SKM-1 (cell line): Measurements from ENCODE around the gene MOV10.
"Not testable (repeated sequence)": the region's sequence is repeated elsewhere in the genome, so short reads cannot be mapped to it uniquely, and the experiment has no call there.

ENCODE experiments used
- DNase-seq: peaks from one replicate; lab custom pipeline; 2025; ENCODE audit not compliant: unreplicated experiment; lab: John Stamatoyannopoulos, UW

The MOV10 gene, protein sequence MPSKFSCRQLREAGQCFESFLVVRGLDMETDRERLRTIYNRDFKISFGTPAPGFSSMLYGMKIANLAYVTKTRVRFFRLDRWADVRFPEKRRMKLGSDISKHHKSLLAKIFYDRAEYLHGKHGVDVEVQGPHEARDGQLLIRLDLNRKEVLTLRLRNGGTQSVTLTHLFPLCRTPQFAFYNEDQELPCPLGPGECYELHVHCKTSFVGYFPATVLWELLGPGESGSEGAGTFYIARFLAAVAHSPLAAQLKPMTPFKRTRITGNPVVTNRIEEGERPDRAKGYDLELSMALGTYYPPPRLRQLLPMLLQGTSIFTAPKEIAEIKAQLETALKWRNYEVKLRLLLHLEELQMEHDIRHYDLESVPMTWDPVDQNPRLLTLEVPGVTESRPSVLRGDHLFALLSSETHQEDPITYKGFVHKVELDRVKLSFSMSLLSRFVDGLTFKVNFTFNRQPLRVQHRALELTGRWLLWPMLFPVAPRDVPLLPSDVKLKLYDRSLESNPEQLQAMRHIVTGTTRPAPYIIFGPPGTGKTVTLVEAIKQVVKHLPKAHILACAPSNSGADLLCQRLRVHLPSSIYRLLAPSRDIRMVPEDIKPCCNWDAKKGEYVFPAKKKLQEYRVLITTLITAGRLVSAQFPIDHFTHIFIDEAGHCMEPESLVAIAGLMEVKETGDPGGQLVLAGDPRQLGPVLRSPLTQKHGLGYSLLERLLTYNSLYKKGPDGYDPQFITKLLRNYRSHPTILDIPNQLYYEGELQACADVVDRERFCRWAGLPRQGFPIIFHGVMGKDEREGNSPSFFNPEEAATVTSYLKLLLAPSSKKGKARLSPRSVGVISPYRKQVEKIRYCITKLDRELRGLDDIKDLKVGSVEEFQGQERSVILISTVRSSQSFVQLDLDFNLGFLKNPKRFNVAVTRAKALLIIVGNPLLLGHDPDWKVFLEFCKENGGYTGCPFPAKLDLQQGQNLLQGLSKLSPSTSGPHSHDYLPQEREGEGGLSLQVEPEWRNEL

DNA sequence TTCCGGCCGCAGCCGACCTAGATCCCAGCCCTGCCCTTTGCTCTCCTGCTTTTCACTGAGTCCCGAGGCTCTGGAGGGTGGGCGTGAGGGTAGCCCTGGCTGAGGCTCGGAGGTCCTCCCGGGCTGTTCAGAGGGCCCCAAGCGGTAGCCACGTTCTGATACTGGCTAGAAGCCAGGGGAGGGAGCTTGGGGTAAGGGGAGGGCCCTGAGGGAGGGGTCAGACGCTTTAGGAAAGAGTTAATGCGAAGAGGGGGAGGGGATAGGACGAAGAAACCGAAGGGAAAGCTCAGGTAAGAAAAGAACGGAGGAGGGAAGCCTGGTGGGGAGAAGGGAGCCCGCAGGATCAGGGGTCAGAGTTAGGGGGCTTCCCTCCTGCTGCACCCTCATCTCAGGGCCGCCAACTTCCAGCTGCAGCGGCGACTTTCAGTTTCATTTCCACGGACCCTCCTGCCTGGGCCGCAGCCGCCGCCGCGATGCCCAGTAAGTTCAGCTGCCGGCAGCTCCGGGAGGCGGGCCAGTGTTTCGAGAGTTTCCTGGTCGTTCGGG lies at the start of gene MOV10:
MOV10 (plus strand) TSS at position 220 of the 546 bp plus-strand sequence; CDS start at position 474, 254 bp downstream.
- peak; percentile 57 for DNase-seq

DNA sequence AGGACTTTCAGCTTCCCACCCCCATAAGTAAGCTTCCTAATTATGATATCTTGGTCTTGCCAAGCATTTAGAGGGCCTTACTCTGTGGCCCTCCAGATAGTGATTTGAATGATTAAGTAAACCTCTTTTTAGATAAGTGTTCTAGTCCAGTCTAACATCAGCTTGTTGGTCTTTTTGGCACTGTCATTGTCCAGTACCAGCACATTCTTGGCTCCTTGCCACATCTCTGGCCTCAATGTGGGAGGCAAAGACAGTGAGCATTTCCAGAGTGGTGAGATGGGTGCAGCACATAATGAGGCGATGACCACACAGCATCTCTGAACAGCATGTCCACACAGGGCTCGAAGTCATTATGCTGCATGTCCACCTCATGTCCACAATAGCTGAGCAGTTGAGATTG lies 48.8 kb upstream of the MOV10 start:
- DNase-seq: no peak

DNA sequence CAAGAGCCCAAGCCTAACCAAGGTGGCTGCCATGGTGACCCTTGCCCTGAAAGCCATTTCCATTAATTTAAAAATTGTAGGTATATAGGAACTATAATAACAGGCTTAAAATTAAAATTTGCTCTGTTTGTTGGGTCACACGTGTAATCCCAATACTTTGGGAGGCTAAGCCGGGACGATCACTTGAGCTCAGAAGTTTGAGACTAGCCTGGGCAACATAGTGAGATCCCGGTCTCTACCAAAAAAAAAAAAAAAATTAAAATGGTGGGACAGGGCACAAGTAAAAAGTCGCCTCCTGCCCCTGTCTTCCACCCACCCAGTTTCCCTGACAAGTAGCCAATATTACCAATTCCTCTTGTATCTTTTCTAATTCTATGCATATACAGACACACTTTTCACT lies 48.3 kb upstream of the MOV10 start:
- no peak for DNase-seq

DNA sequence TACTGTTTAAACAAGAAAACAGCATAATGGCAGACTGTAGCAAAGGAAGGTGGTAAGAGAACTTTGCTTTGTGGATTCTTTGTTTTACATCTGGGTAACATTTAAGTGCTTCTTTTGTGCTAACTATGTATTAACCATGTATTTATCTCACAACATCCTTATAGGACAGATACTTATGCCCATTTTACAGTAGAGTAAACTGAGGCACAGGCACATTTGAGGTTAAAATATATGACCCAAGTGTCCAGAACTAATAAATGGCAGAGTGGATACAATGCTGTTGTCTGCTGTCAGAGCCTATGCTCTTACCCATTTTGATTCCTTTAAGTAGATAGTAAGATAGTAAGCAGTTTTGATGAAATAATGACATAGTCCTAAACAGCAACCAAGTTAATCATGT lies 47.6 kb upstream of the MOV10 start:
- no peak for DNase-seq

DNA sequence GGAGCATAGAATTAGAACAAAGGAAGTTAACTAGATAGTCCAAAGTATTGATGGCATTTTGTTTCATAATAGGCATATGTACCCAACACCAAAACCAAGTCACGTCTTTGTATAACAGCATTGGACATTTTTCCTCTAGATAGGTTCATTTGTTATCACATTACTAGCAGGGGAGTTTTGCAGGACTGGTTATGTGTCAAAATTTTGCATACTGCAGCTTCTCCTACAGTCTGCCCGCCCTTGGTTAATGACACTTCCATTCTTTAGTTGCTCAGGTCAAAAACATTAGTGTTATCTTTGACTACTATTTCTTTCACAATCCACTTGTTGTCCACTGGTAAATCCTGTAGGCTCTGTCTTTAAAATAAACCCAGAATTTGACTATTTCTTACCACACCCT lies 45.9 kb upstream of the MOV10 start:
- no peak for DNase-seq

DNA sequence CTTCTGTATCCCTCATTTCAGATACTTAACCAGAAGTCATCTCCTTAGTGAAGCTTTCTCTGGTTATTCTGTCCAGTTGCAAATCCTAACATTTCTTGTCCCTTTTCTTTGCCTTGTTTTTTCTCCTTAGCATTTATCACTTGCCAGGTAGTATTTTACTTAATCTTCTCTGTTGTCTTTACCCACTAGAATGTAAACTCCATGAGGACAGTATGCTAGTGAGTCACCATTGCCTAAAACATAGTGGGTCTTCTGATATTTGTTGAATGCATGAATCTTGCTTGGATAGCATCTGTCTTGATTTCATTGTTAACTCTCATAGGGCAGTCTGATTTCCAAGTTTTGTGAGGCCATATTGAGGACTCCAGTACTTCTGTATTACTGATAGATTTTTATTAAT lies 45.2 kb upstream of the MOV10 start:
- no peak for DNase-seq

DNA sequence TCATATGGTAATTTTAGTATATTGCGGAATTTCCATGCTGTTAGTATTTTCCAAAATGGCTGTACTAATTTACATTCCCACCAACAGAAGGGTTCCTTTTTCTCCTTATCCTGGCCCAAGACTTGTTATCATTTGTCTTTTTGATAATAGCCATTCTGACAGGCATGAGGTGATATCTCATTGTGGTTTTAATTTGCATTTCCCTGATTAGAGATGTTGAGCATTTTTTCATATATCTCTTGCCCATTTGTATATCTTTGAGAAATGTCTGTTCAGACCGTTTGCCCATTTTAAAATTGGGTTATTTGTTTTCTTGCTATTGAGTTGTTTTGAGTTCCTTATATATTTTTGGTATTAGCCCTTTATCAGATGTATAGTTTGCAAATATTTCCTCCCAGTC lies 40.8 kb upstream of the MOV10 start:
- no peak for DNase-seq

DNA sequence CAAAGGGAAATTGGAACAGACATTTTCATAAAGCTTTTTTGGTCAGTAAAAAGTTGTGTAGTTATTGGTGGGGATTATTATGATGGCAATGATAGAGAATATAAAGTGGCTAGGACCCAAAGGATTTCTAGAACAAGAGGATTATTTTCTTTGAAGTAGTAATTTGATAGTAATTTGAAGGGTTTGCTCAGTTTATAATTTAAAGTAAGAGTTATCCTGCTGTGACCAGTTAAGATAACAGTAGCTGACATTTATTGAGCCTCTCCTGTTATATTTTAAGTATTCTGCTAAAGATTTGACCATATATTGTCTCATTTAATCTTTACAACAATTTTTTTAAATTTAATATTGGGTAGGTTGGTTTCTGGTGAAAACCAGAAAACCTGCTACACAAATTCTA lies 40.1 kb upstream of the MOV10 start:
- DNase-seq: no peak

DNA sequence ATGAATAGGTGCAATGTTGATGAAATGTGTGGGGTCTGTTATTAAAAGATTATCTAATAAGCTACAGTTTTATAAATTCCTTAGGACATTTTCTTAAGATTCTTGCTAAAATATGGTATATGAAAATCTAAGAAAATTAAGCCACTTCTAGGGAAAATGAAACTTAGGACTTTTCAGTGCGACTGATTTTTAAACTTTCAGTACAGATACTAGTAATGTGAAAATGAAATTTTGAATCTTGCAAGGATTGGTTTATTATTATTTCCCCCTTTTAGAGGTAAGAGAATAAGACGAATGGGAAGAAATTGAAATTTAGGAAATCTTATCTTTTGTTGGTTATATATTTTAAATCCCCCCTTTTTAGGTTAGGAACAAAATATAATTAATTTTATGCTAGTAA lies 38.4 kb upstream of the MOV10 start:
- DNase-seq: no peak

DNA sequence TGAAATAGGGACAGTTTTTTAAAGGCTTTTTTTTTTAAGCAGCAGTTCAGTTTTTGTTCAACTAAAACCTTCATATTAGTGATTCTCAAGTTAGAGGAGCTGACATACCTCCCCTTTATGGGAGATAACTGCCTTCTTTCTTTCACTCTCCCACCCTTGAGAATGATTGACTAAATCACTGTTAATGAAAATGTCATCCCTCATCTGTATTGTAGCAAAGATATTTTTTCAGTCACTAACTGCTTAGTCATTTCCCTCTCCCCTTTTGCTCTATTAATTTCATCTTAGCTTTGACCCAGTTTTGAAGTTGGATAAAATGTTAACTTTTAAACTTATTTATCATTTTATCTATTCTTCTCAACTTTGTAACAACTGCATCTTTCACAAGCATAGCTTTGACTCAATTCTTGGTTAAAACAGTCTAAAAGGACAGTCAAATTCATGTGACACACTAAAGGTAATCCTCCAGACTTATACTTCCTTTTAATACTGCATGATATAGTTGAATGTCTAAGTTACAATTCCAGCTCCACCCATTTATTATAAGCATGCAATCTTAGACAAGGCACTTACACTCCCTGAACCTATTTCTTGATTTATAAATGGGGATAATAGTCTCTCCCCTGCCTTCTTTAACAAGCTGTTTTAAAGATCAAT lies 37.7 kb upstream of the MOV10 start:
- no peak for DNase-seq

DNA sequence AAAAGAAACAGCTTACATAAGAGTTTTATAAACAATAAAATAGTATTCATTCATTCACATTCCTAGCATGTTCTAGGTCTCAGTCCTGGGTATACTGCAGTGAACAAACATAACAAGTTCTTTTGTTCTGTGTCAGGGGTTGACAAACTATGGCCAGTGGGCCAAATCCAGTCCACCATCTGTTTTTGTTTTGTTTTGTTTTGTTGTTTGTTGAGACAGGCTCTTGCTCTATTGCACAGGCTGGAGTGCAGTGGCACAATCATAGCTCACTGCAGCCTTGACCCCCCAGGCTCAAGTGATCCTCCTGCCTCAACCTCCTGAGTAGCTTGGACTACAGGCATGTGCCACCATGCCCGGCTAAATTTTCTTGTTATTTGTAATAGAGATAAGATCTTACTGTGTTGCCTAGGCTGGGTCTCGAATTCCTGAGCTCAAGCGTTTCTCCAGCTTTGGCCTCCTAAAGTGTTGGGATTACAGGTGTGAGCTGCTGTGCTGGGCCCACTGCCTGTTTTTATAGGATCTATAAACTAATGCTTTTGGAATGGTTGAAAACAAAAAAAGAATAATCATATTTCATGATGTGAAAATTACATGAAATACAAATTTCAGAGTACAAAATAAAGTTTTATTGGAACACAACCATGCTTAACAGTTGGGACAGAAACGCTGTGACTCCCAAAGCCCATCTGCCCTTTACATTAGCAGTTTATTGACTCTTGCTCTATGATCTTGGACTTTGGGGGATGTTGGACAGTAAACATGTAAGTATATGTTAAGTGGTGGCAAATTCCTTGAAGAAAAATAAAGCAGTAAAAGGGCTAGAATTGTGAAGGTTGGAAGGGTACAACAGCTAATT lies 37.0 kb upstream of the MOV10 start:
- no peak for DNase-seq

DNA sequence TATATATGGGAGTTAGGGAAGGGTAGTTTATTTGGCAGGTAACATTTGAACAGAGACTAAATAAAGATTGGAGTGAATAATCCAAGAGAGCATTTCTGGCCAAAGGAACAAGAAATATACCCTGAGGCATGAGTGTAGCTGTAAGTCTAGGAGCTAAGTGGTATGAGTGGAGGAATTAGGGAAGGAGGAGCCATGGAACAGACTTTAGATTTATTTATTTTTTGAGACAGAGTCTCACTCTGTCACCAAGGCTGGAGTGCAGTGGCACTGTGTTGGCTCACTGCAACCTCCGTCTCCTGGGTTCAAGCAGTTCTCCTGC lies 36.4 kb upstream of the MOV10 start:
- no peak for DNase-seq

DNA sequence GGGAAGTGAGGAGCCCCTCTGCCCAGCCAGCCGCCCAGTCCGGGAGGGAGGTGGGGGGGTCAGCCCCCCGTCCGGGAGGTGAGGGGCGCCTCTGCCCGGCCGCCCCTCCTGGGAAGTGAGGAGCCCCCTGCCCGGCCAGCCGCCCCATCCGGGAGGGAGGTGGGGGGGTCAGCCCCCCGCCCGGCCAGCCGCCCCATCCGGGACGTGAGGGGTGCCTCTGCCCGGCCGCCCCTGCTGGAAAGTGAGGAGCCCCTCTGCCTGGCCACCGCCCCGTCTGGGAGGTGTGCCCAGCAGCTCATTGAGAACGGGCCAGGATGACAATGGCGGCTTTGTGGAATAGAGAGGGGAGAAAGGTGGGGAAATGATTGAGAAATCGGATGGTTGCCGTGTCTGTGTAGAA lies 34.0 kb upstream of the MOV10 start:
- DNase-seq: not testable (repeated sequence)

DNA sequence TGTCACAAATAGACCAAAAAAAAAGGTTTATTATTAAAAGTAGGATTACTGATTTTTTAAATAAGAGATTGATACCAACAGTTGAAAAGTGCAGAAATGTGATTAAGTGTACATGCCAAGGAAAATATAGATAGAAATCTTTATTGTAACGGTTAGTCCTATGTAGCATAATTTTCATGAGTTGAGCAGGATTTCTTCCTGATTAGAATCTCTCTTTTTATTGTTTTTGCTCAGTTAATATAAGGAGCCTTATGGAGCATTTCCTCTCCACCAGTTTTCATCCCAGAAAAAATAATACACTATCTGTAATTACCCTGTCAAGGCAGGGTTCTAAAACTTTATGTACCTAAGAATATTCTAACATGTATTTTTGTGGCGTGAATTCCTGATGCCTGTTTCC lies 31.4 kb upstream of the MOV10 start:
- no peak for DNase-seq

DNA sequence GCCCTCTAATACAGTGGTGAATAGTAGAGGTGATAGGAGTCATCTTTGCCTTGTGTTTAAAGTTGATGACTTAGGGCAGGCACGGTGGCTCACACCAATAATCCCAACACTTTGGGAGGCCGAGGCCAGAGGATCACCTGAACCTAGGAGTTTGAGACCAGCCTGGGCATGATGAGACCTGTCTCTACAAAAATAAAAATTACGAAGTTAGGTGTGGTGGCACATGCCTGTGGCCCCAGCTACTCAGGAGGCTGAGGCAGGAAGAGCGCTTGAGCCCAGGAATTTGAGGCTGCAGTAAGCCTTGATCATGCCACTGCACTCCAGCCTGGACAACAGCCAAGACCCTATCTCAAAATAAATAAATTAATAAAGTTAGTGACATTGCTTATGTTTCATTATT lies 28.2 kb upstream of the MOV10 start:
- DNase-seq: no peak

DNA sequence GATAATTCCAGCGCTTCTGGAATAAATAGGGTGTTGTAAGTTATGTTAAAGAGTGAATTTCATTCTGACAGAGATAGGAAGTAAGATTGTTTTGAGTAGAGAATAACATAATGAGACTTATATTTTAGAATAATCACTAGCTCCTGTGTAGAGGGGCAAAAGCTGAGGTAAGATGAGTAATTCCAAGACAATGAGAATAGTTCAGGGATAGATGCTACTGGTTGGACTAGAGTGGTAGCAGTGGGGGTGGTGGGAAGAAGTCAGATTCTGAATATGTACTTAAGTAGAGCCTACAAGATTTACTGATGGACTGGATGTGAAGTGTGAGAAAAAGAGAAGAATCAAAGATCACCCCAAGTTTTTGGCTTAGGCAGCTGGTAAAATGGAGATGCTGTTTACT lies 23.3 kb upstream of the MOV10 start:
- no peak for DNase-seq

DNA sequence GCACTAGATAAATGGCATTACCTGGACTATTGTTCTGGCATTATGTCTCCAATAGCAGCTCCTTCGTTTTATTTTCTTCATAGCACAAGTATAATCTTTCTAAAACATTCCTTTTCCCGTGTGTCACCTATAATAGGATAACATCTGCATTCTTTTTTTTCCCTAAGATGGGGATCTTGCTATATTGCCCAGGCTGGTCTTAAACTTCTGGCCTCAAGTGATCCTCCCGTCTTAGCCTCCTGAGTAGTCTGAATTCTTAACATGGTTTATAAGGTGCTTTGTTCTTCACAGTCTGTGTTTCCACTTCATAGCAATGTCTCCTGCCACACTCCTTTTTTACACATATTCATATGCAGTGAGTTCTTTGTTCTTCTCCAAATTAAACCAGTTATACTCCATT lies 8.6 kb upstream of the MOV10 start:
- DNase-seq: no peak

DNA sequence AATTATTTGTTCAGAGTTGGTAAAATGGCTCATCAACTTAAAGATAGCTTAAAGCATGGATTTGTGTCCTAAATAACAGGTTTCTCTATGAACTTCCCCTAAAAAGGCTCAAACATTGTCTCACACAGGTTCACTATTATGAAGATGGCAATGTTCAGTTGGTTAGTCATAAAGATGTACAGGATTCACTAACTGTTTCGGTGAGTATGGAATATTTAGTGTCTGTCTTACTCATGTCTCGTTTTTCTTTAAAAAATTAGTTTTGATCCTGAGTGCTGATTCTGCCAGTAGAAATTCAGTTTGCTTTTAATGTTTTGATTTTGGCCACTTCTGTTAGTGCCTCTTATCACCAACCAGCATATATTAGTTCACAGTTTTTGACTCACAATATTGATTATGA lies 7.5 kb upstream of the MOV10 start:
- no peak for DNase-seq

DNA sequence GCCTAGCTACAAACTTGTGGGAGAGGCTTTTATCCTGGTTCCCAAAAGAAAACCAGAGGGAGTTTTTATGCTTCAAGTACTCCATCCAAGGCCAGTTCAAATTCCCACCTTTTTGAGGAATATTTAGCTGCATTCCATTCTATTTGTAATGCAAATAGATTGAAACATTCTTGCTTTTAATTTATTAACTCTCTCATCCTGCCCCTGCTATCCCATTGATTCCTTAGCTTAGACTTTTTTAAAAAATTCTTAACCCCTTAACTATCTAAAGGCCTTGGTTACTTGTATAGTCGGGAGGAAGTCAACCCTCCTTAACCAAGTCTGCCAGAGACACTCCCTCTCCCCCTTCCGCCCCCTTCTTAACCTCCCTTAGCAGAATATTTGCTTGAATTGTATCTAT lies 2.5 kb upstream of the MOV10 start:
- DNase-seq: no peak

DNA sequence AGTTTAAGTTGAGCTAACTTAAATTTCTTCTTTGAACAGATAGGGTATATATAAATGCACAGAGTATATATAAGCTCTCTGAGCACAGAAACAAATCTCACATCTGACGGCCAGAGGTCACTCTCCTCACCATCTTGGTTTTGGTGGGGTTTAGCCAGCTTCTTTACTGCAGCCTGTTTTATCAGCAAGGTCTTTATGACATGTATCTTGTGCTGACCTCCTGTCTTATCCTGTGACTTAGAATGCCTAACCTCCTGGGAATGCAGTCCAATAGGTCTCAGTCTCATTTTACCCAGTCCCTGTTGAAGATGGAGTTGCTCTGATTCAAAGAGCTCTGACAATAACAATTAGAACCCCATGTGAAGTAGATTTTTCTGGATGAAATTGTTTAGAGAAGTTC lies 1.6 kb upstream of the MOV10 start:
- DNase-seq: no peak
